Naive thymus-derived CD4-positive, alpha-beta T cell (primary cell): ENCODE results near the gene BPTF. TPM values are rescaled to one million over a fixed set of nuclear protein-coding genes. Genes with fewer than 3 reads are reported as not detected.
"Not testable (repeated sequence)": the region's sequence is repeated elsewhere in the genome, so short reads cannot be mapped to it uniquely, and the experiment has no call there.

Source experiments
- ATAC-seq: fragments of 150-1000 bp; cut with Tn5 transposase; 2 replicates; pipeline ENCODE4 v1.10.0; 2021; ENCODE audit warnings: mild to moderate bottlenecking, moderate library complexity
- CTCF ChIA-PET: fragments of 350-600 bp; sonication (Branson Sonifier 250); formaldehyde crosslinking; loops from one replicate; lab custom pipeline; 2021; ENCODE audit warnings: antibody characterized with exemption; lab: Charles Lee
- POLR2A ChIA-PET: fragments of 350-600 bp; sonication (Branson Sonifier 250); formaldehyde crosslinking; loops from one replicate; lab custom pipeline; 2021; ENCODE audit warnings: antibody characterized with exemption, inconsistent platforms; lab: Charles Lee
- DNase-seq, 9 donors: peaks; one replicate each; pipeline versions ENCODE4 v3.0.0 to v3.0.0-alpha.2; 2020 to 2022; ENCODE audit warnings: mixed read lengths in 1 of 9
- H3K27ac ChIP-seq: one replicate; pipeline ENCODE4 v1.7.0; 2013; ENCODE audit warnings: mild to moderate bottlenecking, low read depth, low read length, moderate library complexity
- H3K27me3 ChIP-seq, 2 donors: one replicate each; pipeline ENCODE4 v1.7.0; 2013; ENCODE audit warnings: low read length in 2 of 2, mild to moderate bottlenecking in 2 of 2, moderate library complexity in 2 of 2; ENCODE audit not compliant: control insufficient read depth in 2 of 2, insufficient read depth in 2 of 2
- H3K36me3 ChIP-seq, 3 experiments: 1 replicate in 2 of 3; 2 replicates in 1 of 3; pipeline ENCODE4 v1.7.0; 2013; ENCODE audit warnings: low read length in 3 of 3, mild to moderate bottlenecking in 3 of 3, moderate library complexity in 1 of 3; ENCODE audit not compliant: insufficient read depth in 3 of 3, control insufficient read depth in 2 of 3
- H3K4me1 ChIP-seq, 2 donors: one replicate each; pipeline ENCODE4 v1.7.0; 2013; ENCODE audit warnings: low read length in 2 of 2, mild to moderate bottlenecking in 2 of 2, moderate library complexity in 1 of 2; ENCODE audit not compliant: control insufficient read depth in 2 of 2, insufficient read depth in 2 of 2
- H3K4me3 ChIP-seq: 2 replicates; pipeline ENCODE4 v1.7.0; 2013; ENCODE audit warnings: mild to moderate bottlenecking, low read length
- H3K9me3 ChIP-seq, 3 experiments: 1 replicate in 2 of 3; 2 replicates in 1 of 3; pipeline ENCODE4 v1.7.0; 2013; ENCODE audit warnings: low read length in 3 of 3; ENCODE audit not compliant: control insufficient read depth in 2 of 3
- H3K27ac Mint-ChIP-seq, 9 donors: one replicate each; pipeline ENCODE4 v1.8.0; 2020 to 2022; ENCODE audit warnings: mixed read lengths in 9 of 9, mild to moderate bottlenecking in 8 of 9, moderate library complexity in 5 of 9, inconsistent platforms in 2 of 9
- H3K27me3 Mint-ChIP-seq, 5 donors: one replicate each; pipeline ENCODE4 v1.8.0; 2021 to 2022; ENCODE audit warnings: mixed read lengths in 5 of 5, mild to moderate bottlenecking in 1 of 5
- H3K36me3 Mint-ChIP-seq, 5 donors: one replicate each; pipeline ENCODE4 v1.8.0; 2020 to 2022; ENCODE audit warnings: mixed read lengths in 5 of 5, mild to moderate bottlenecking in 3 of 5, inconsistent platforms in 1 of 5
- H3K4me1 Mint-ChIP-seq, 7 donors: one replicate each; pipeline ENCODE4 v1.8.0; 2020 to 2022; ENCODE audit warnings: mixed read lengths in 7 of 7, mild to moderate bottlenecking in 3 of 7, inconsistent platforms in 1 of 7
- H3K4me3 Mint-ChIP-seq, 10 donors: one replicate each; pipeline ENCODE4 v1.8.0; 2020 to 2022; ENCODE audit warnings: mild to moderate bottlenecking in 10 of 10, mixed read lengths in 10 of 10, moderate library complexity in 6 of 10, inconsistent platforms in 2 of 10
- H3K9me3 Mint-ChIP-seq, 11 donors: one replicate each; pipeline ENCODE4 v1.8.0; 2020 to 2022; ENCODE audit warnings: mixed read lengths in 11 of 11, mild to moderate bottlenecking in 4 of 11, inconsistent platforms in 1 of 11, moderate library complexity in 1 of 11
- intact Hi-C, 2 donors: fragments of 100-400 bp; cut with micrococcal nuclease; formaldehyde crosslinking; loops; one replicate each; pipeline ENCODE4 v1.15.1; 2023
- polyA plus RNA-seq, 2 donors: library from polyadenylated mRNA; unstranded; fragments of 300-500 nt; fragmentation: Illumina TruSeq; gene quantifications; one replicate each; pipeline ENCODE4 v1.2.3, GENCODE V29; 2021
- total RNA-seq, 6 experiments: library from RNA in 5 of 6; stranded (reverse) in 5 of 6; gene quantifications; 1 replicate in 5 of 6; 2 replicates in 1 of 6; pipeline ENCODE4 v1.2.3 and lab custom pipeline; 2021 to 2026

Gene BPTF
- total and polyA plus RNA-seq, 7 experiments from 2014 or later, result 16.0 to 219 (median 149) TPM

GRCh38 chr17:67800495-67800928 lies 24.8 kb upstream of the BPTF start:
- H3K36me3 Mint-ChIP-seq, result no peaks in the 10 kb centered on the region
- no peak overlapping the region for H3K4me3 Mint-ChIP-seq
- H3K27me3 Mint-ChIP-seq, result peaks cover 0 to 3% (median 0%) of the 10 kb centered on the region in 5 donors
- ChIA-PET POLR2A (interaction anchor here (0.7 kb wide), 1 partner anchor 310 kb away, joined by 3 read pairs; no protein-coding TSS in a partner anchor), CTCF (no interaction called here)
- peak; percentile 86 for ATAC-seq
- peak in 6 of 9 donors; percentile 10 to 40 (median 19) for DNase-seq
- H3K27ac Mint-ChIP-seq, result peak overlapping the region in 1 of 9 donors; percentile 39
- no peaks in the 10 kb centered on the region for H3K27me3 ChIP-seq
- no peaks in the 10 kb centered on the region for H3K36me3 ChIP-seq
- no peaks in the 10 kb centered on the region for H3K9me3 ChIP-seq
- H3K4me1 Mint-ChIP-seq, result peaks cover 0 to 9% (median 0%) of the 10 kb centered on the region in 7 donors
- no peaks in the 10 kb centered on the region for H3K9me3 Mint-ChIP-seq
- H3K4me1 ChIP-seq, result no peaks in the 10 kb centered on the region
- no peak overlapping the region for H3K27ac ChIP-seq
- no peak overlapping the region for H3K4me3 ChIP-seq
- intact Hi-C loops, result loop anchor here in 1 of 2 donors (2.0 kb wide), 1 partner anchor 662 kb away; no protein-coding TSS in a partner anchor

- Mint-ChIP-seq H3K36me3 (no peaks in the 10 kb centered on the region), H3K4me1 (peaks cover 0 to 9% (median 0%) of the 10 kb centered on the region in 7 donors), H3K4me3 (no peak overlapping the region), H3K27me3 (peaks cover 0 to 3% (median 0%) of the 10 kb centered on the region in 5 donors), H3K27ac (no peak overlapping the region), H3K9me3 (no peaks in the 10 kb centered on the region)
- ChIA-PET POLR2A (no interaction called here), CTCF (interaction anchor here (0.6 kb wide), 1 partner anchor 166 kb away, joined by 3 read pairs; no protein-coding TSS in a partner anchor)
- Histone ChIP-seq H3K36me3 (no peaks in the 10 kb centered on the region), H3K4me3 (no peak overlapping the region), H3K27me3 (no peaks in the 10 kb centered on the region), H3K27ac (no peak overlapping the region), H3K4me1 (no peaks in the 10 kb centered on the region), H3K9me3 (no peaks in the 10 kb centered on the region)
- intact Hi-C loops, result loop anchor here in 1 of 2 donors (2.0 kb wide), 1 partner anchor 661 kb away; no protein-coding TSS in a partner anchor
- DNase-seq, result no peak
- ATAC-seq, result no peak
These were observed 23.6 kb upstream of the BPTF start for GRCh38 chr17:67801626-67802175.

GRCh38 chr17:67810464-67810863 lies 14.8 kb upstream of the BPTF start:
- Histone ChIP-seq H3K4me3 (no peak overlapping the region), H3K9me3 (no peaks in the 10 kb centered on the region), H3K27me3 (no peaks in the 10 kb centered on the region), H3K36me3 (no peaks in the 10 kb centered on the region), H3K4me1 (no peaks in the 10 kb centered on the region), H3K27ac (no peak overlapping the region)
- intact Hi-C loops, result no loop called here
- no peaks in the 10 kb centered on the region for H3K36me3 Mint-ChIP-seq
- H3K9me3 Mint-ChIP-seq, result no peaks in the 10 kb centered on the region
- no peak for ATAC-seq
- ChIA-PET POLR2A (no interaction called here), CTCF (no interaction called here)
- H3K4me3 Mint-ChIP-seq, result no peak overlapping the region
- H3K27ac Mint-ChIP-seq, result peak overlapping the region in 1 of 9 donors; percentile 32
- no peak for DNase-seq
- peaks cover 0 to 12% (median 5%) of the 10 kb centered on the region in 5 donors for H3K27me3 Mint-ChIP-seq
- H3K4me1 Mint-ChIP-seq, result no peaks in the 10 kb centered on the region

GRCh38 chr17:67812380-67812779 lies 12.9 kb upstream of the BPTF start:
- H3K4me3 Mint-ChIP-seq, H3K36me3 ChIP-seq, intact Hi-C loops, H3K9me3 Mint-ChIP-seq, CTCF ChIA-PET, H3K36me3 Mint-ChIP-seq, ATAC-seq, H3K27ac Mint-ChIP-seq, H3K27ac ChIP-seq, H3K4me1 ChIP-seq, H3K27me3 ChIP-seq, H3K9me3 ChIP-seq, H3K4me3 ChIP-seq, DNase-seq, H3K4me1 Mint-ChIP-seq: not testable (repeated sequence)
- peaks cover 6 to 19% (median 8%) of the 10 kb centered on the region in 5 donors for H3K27me3 Mint-ChIP-seq
- POLR2A ChIA-PET, result interaction anchor here (0.7 kb wide), 1 partner anchor 80 kb away, joined by 3 read pairs; no protein-coding TSS in a partner anchor

GRCh38 chr17:67813803-67814180 lies 11.5 kb upstream of the BPTF start:
- Mint-ChIP-seq H3K4me3 (no peak overlapping the region), H3K9me3 (no peaks in the 10 kb centered on the region), H3K36me3 (no peaks in the 10 kb centered on the region), H3K27me3 (peaks cover 6 to 19% (median 8%) of the 10 kb centered on the region in 5 donors), H3K27ac (peak overlapping the region in 1 of 9 donors; percentile 20), H3K4me1 (no peaks in the 10 kb centered on the region)
- DNase-seq (no peak), ATAC-seq (no peak)
- Histone ChIP-seq H3K36me3 (no peaks in the 10 kb centered on the region), H3K4me3 (no peak overlapping the region), H3K27me3 (no peaks in the 10 kb centered on the region), H3K4me1 (no peaks in the 10 kb centered on the region), H3K9me3 (no peaks in the 10 kb centered on the region), H3K27ac (no peak overlapping the region)
- POLR2A ChIA-PET, result no interaction called here
- intact Hi-C loops, result no loop called here
- CTCF ChIA-PET, result no interaction called here

GRCh38 chr17:67818110-67819002 lies 6.9 kb upstream of the BPTF start:
- peaks cover 6 to 18% (median 8%) of the 10 kb centered on the region in 5 donors for H3K27me3 Mint-ChIP-seq
- DNase-seq (no peak), ATAC-seq (peak; percentile 34)
- CTCF ChIA-PET, result interaction anchor here (0.8 kb wide), 1 partner anchor 823 kb away, joined by 3 read pairs; no protein-coding TSS in a partner anchor
- Histone ChIP-seq H3K4me3 (no peak overlapping the region), H3K27me3 (no peaks in the 10 kb centered on the region), H3K4me1 (no peaks in the 10 kb centered on the region), H3K9me3 (no peaks in the 10 kb centered on the region), H3K36me3 (no peaks in the 10 kb centered on the region), H3K27ac (no peak overlapping the region)
- no peak overlapping the region for H3K27ac Mint-ChIP-seq
- no peaks in the 10 kb centered on the region for H3K36me3 Mint-ChIP-seq
- POLR2A ChIA-PET, result interaction anchor here (0.6 kb wide), 1 partner anchor 428 kb away, joined by 3 read pairs; no protein-coding TSS in a partner anchor
- intact Hi-C loops, result no loop called here
- H3K9me3 Mint-ChIP-seq, result no peaks in the 10 kb centered on the region
- H3K4me3 Mint-ChIP-seq, result peak overlapping the region in 1 of 10 donors; percentile 7
- no peaks in the 10 kb centered on the region for H3K4me1 Mint-ChIP-seq
